ENCODE data around the gene UQCRQ. TPM values are rescaled to one million over a fixed set of nuclear protein-coding genes. Genes with fewer than 3 reads are reported as not detected.

UQCRQ gene
- total RNA-seq, 2 donors from 2014 or later: 107 to 112 TPM

- no peak for DNase-seq
- Mint-ChIP-seq H3K4me3 (no peak overlapping the region), H3K36me3 (ENCODE audit: low read depth) (peaks cover 5% of the 10 kb centered on the region), H3K4me1 (peaks cover 2% of the 10 kb centered on the region), H3K27ac (no peak overlapping the region), H3K27me3 (no peaks in the 10 kb centered on the region)
- H3K9me3 ChIP-seq (ENCODE audit: control insufficient read depth, low read length, poor library complexity, severe bottlenecking): no peaks in the 10 kb centered on the region
- no peak for ATAC-seq
Observed at GRCh38 chr5:132884548-132884947, 18.1 kb downstream of the UQCRQ start.

GRCh38 chr5:132886064-132886823 lies 19.8 kb downstream of the UQCRQ start:
- DNase-seq (no peak), ATAC-seq (peak; percentile 23)
- Mint-ChIP-seq H3K27ac (no peak overlapping the region), H3K4me3 (no peak overlapping the region), H3K27me3 (no peaks in the 10 kb centered on the region), H3K4me1 (peaks cover 2% of the 10 kb centered on the region), H3K36me3 (ENCODE audit: low read depth) (peaks cover 5% of the 10 kb centered on the region)
- no peaks in the 10 kb centered on the region for H3K9me3 ChIP-seq (ENCODE audit: control insufficient read depth, low read length, poor library complexity, severe bottlenecking)

GRCh38 chr5:132887283-132887682 lies 20.8 kb downstream of the UQCRQ start:
- no peak for ATAC-seq
- Mint-ChIP-seq H3K4me1 (peaks cover 2% of the 10 kb centered on the region), H3K27ac (no peak overlapping the region), H3K4me3 (no peak overlapping the region), H3K27me3 (no peaks in the 10 kb centered on the region), H3K36me3 (ENCODE audit: low read depth) (peaks cover 5% of the 10 kb centered on the region)
- no peaks in the 10 kb centered on the region for H3K9me3 ChIP-seq (ENCODE audit: control insufficient read depth, low read length, poor library complexity, severe bottlenecking)
- DNase-seq: no peak

GRCh38 chr5:132889501-132889900 lies 23.1 kb downstream of the UQCRQ start:
- ATAC-seq (no peak), DNase-seq (no peak)
- H3K4me3 Mint-ChIP-seq: no peak overlapping the region
- H3K27ac Mint-ChIP-seq: no peak overlapping the region
- no peaks in the 10 kb centered on the region for H3K9me3 ChIP-seq (ENCODE audit: control insufficient read depth, low read length, poor library complexity, severe bottlenecking)
- H3K4me1 Mint-ChIP-seq: peaks cover 2% of the 10 kb centered on the region
- no peaks in the 10 kb centered on the region for H3K27me3 Mint-ChIP-seq
- peaks cover 3% of the 10 kb centered on the region for H3K36me3 Mint-ChIP-seq (ENCODE audit: low read depth)

- peak overlapping the region; percentile 49 for H3K27ac Mint-ChIP-seq
- ATAC-seq (no peak), DNase-seq (no peak)
- H3K36me3 Mint-ChIP-seq (ENCODE audit: low read depth): peaks cover 6% of the 10 kb centered on the region
- no peaks in the 10 kb centered on the region for H3K27me3 Mint-ChIP-seq
- no peak overlapping the region for H3K4me3 Mint-ChIP-seq
- no peaks in the 10 kb centered on the region for H3K9me3 ChIP-seq (ENCODE audit: control insufficient read depth, low read length, poor library complexity, severe bottlenecking)
- peaks cover 4% of the 10 kb centered on the region for H3K4me1 Mint-ChIP-seq
Observed at GRCh38 chr5:132890817-132891216, 24.4 kb downstream of the UQCRQ start.

GRCh38 chr5:132895719-132896305 lies 29.4 kb downstream of the UQCRQ start:
- peaks cover 2% of the 10 kb centered on the region for H3K4me1 Mint-ChIP-seq
- no peaks in the 10 kb centered on the region for H3K9me3 ChIP-seq (ENCODE audit: control insufficient read depth, low read length, poor library complexity, severe bottlenecking)
- H3K36me3 Mint-ChIP-seq (ENCODE audit: low read depth): peaks cover 9% of the 10 kb centered on the region
- ATAC-seq (no peak), DNase-seq (no peak)
- H3K27me3 Mint-ChIP-seq: no peaks in the 10 kb centered on the region
- peak overlapping the region; percentile 61 for H3K27ac Mint-ChIP-seq
- no peak overlapping the region for H3K4me3 Mint-ChIP-seq

GRCh38 chr5:132896685-132897084 lies 30.2 kb downstream of the UQCRQ start:
- ATAC-seq (no peak), DNase-seq (no peak)
- Mint-ChIP-seq H3K4me3 (no peak overlapping the region), H3K27ac (peak overlapping the region; percentile 61), H3K27me3 (no peaks in the 10 kb centered on the region), H3K36me3 (ENCODE audit: low read depth) (peaks cover 9% of the 10 kb centered on the region), H3K4me1 (peaks cover 2% of the 10 kb centered on the region)
- no peaks in the 10 kb centered on the region for H3K9me3 ChIP-seq (ENCODE audit: control insufficient read depth, low read length, poor library complexity, severe bottlenecking)

GRCh38 chr5:132898094-132898493 lies 31.7 kb downstream of the UQCRQ start:
- no peak overlapping the region for H3K27ac Mint-ChIP-seq
- no peaks in the 10 kb centered on the region for H3K27me3 Mint-ChIP-seq
- H3K36me3 Mint-ChIP-seq (ENCODE audit: low read depth): peaks cover 9% of the 10 kb centered on the region

GRCh38 chr5:132901036-132901435 lies 34.6 kb downstream of the UQCRQ start:
- Mint-ChIP-seq H3K36me3 (ENCODE audit: low read depth) (peaks cover 9% of the 10 kb centered on the region), H3K27me3 (no peaks in the 10 kb centered on the region), H3K27ac (no peak overlapping the region), H3K4me3 (no peak overlapping the region), H3K4me1 (peaks cover 5% of the 10 kb centered on the region)
- DNase-seq (no peak), ATAC-seq (no peak)
- no peaks in the 10 kb centered on the region for H3K9me3 ChIP-seq (ENCODE audit: control insufficient read depth, low read length, poor library complexity, severe bottlenecking)

More at GRCh38 chr5:132898094-132898493, 31.7 kb downstream of the UQCRQ start:
- Mint-ChIP-seq H3K4me3 (no peak overlapping the region), H3K4me1 (peaks cover 2% of the 10 kb centered on the region)
- ATAC-seq: no peak
- H3K9me3 ChIP-seq (ENCODE audit: control insufficient read depth, low read length, poor library complexity, severe bottlenecking): no peaks in the 10 kb centered on the region
- no peak for DNase-seq

GRCh38 chr5:132901730-132902129 lies 35.3 kb downstream of the UQCRQ start:
- ATAC-seq (no peak), DNase-seq (no peak)
- H3K27ac Mint-ChIP-seq: no peak overlapping the region
- no peaks in the 10 kb centered on the region for H3K9me3 ChIP-seq (ENCODE audit: control insufficient read depth, low read length, poor library complexity, severe bottlenecking)
- H3K4me3 Mint-ChIP-seq: no peak overlapping the region
- H3K27me3 Mint-ChIP-seq: no peaks in the 10 kb centered on the region
- H3K36me3 Mint-ChIP-seq (ENCODE audit: low read depth): peaks cover 4% of the 10 kb centered on the region
- H3K4me1 Mint-ChIP-seq: peaks cover 5% of the 10 kb centered on the region

GRCh38 chr5:132905938-132906337 lies 39.5 kb downstream of the UQCRQ start:
- peak overlapping the region; percentile 15 for H3K4me3 Mint-ChIP-seq
- no peak for DNase-seq
- H3K9me3 ChIP-seq (ENCODE audit: control insufficient read depth, low read length, poor library complexity, severe bottlenecking): no peaks in the 10 kb centered on the region
- ATAC-seq: no peak
- H3K4me1 Mint-ChIP-seq: peaks cover 15% of the 10 kb centered on the region
- no peak overlapping the region for H3K27ac Mint-ChIP-seq
- H3K27me3 Mint-ChIP-seq: no peaks in the 10 kb centered on the region
- peaks cover 2% of the 10 kb centered on the region for H3K36me3 Mint-ChIP-seq (ENCODE audit: low read depth)

GRCh38 chr5:132907161-132907560 lies 40.7 kb downstream of the UQCRQ start:
- H3K9me3 ChIP-seq (ENCODE audit: control insufficient read depth, low read length, poor library complexity, severe bottlenecking): no peaks in the 10 kb centered on the region
- no peak overlapping the region for H3K27ac Mint-ChIP-seq
- no peaks in the 10 kb centered on the region for H3K27me3 Mint-ChIP-seq
- H3K4me1 Mint-ChIP-seq: peaks cover 20% of the 10 kb centered on the region
- no peak for ATAC-seq
- DNase-seq: no peak
- H3K4me3 Mint-ChIP-seq: no peak overlapping the region
- H3K36me3 Mint-ChIP-seq (ENCODE audit: low read depth): peaks cover 7% of the 10 kb centered on the region

- DNase-seq (no peak), ATAC-seq (no peak)
- H3K4me1 Mint-ChIP-seq: peaks cover 21% of the 10 kb centered on the region
- H3K4me3 Mint-ChIP-seq: no peak overlapping the region
- peak overlapping the region; percentile 63 for H3K27ac Mint-ChIP-seq
- peaks cover 8% of the 10 kb centered on the region for H3K36me3 Mint-ChIP-seq (ENCODE audit: low read depth)
- no peaks in the 10 kb centered on the region for H3K27me3 Mint-ChIP-seq
- H3K9me3 ChIP-seq (ENCODE audit: control insufficient read depth, low read length, poor library complexity, severe bottlenecking): no peaks in the 10 kb centered on the region
Observed at GRCh38 chr5:132909702-132910101, 43.3 kb downstream of the UQCRQ start.

- Mint-ChIP-seq H3K27ac (no peak overlapping the region), H3K36me3 (ENCODE audit: low read depth) (peaks cover 8% of the 10 kb centered on the region), H3K4me3 (no peak overlapping the region), H3K4me1 (peaks cover 15% of the 10 kb centered on the region), H3K27me3 (no peaks in the 10 kb centered on the region)
- no peak for ATAC-seq
- DNase-seq: no peak
- H3K9me3 ChIP-seq (ENCODE audit: control insufficient read depth, low read length, poor library complexity, severe bottlenecking): no peaks in the 10 kb centered on the region
Observed at GRCh38 chr5:132915681-132916080, 49.2 kb downstream of the UQCRQ start.
